ENCODE results near the gene FUNDC1. TPM values are rescaled to one million over a fixed set of nuclear protein-coding genes. Genes with fewer than 3 reads are reported as not detected.

FUNDC1 gene
- total and polyA plus RNA-seq, 2 of the 4 experiments (the other 2 are of a cell fraction), result 8.6 to 13.1 TPM

DNA sequence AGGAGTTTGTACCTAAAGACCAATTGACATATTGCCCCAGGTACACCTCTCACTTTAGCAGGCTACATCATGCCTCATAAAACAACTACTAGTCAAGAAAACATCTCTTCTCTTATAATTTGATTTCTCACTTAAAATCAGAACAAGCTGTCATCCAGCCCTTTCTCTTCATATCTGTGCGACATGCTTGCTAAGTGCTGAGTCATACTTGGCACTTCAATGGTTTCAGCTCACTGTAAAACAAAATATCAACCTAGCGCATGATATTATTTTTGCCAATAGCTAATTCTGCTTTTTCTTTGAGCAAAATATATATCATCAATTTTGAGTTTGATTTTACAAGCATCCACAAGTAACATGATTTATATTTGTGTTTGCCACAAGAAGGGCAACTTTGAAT is 27.9 kb upstream of the FUNDC1 start:
- ATAC-seq (ENCODE audit: low read depth) (no peak), DNase-seq (peak; percentile 28)
- TF ChIP-seq CHD1 (IDR thresholded peaks at IDR 0.05; ENCODE audit: low read depth, low read length) (no peak), MAFK (IDR thresholded peaks at IDR 0.05; ENCODE audit: low read depth, low read length) (0 out of 2 replicates have a peak, but pooled peaks have one; percentile 24), RFX5 (IDR thresholded peaks at IDR 0.05; ENCODE audit: low read depth, low read length) (no peak), NFE2L2 (IDR thresholded peaks at IDR 0.05; ENCODE audit: low read depth, low read length) (peak; percentile 93), MXI1 (IDR thresholded peaks at IDR 0.05; ENCODE audit: borderline replicate concordance, low read depth, low read length) (no peak), RAD21 (IDR thresholded peaks at IDR 0.05; ENCODE audit: low read length) (no peak), POLR2A (IDR thresholded peaks at IDR 0.05; ENCODE audit: low read depth, low read length) (no peak), CTCF (conservative IDR thresholded peaks at IDR 0.05; ENCODE audit: low read depth, low read length) (no peak), SMC3 (IDR thresholded peaks at IDR 0.05; ENCODE audit: low read depth, low read length) (no peak), ELK1 (IDR thresholded peaks at IDR 0.05; ENCODE audit: borderline replicate concordance, low read depth, low read length) (no peak), MAZ (IDR thresholded peaks at IDR 0.05; ENCODE audit: borderline replicate concordance, low read depth, low read length) (no peak), USF2 (IDR thresholded peaks at IDR 0.05; ENCODE audit: low read depth, low read length) (no peak), BHLHE40 (IDR thresholded peaks at IDR 0.05; ENCODE audit: low read depth, low read length) (no peak), CEBPB (IDR thresholded peaks at IDR 0.05; ENCODE audit: low read depth, low read length) (no peak), FOS (IDR thresholded peaks at IDR 0.05; ENCODE audit: low read depth, low read length) (no peak), RCOR1 (IDR thresholded peaks at IDR 0.05; ENCODE audit: insufficient replicate concordance, low read length) (no peak)
- ChIA-PET CTCF (no interaction called here), POLR2A (ENCODE audit: unreplicated experiment) (no interaction called here)
- H2AK9ac ChIP-seq (replicated peaks; ENCODE audit: low read depth, low read length, poor library complexity), result no peak overlapping the region
- intact Hi-C loops (cut with micrococcal nuclease) (no loop called here), dilution Hi-C loops (cut with HindIII; ENCODE audit: low sequenced_read_pairs, unreplicated experiment) (no loop called here), in situ Hi-C loops (cut with MboI; ENCODE audit: low sequenced_read_pairs) (no loop called here)
- H3K27ac ChIP-seq (ENCODE audit: insufficient read depth, low read length), result no peak overlapping the region
- no peak overlapping the region for H2BK5ac ChIP-seq (ENCODE audit: low read depth, low read length, poor library complexity, severe bottlenecking)
- H4K20me1 ChIP-seq (ENCODE audit: insufficient read depth, low read length), result no peaks in the 10 kb centered on the region
- no peak overlapping the region for H3K4me3 ChIP-seq (ENCODE audit: insufficient read depth, low read depth, low read length)
- H3K9me3 ChIP-seq (ENCODE audit: control insufficient read depth, insufficient read depth, low read length), result peaks cover 5% of the 10 kb centered on the region
- H3K9ac ChIP-seq (ENCODE audit: low read depth, low read length), result no peak overlapping the region
- no peaks in the 10 kb centered on the region for H3K79me1 ChIP-seq (ENCODE audit: low read depth in 1 of 2, low read length in 2 of 2)
- BruUV-seq (replicated peaks), result no TSS peak
- 60% methylated on average over 1 of the region's 2 CpGs; no CpG with 5 or more reads in 1 of the 2 experiments for WGBS, 2 experiments (ENCODE audit: extremely low coverage in 2 of 2, insufficient read length in 1 of 2)
- no peak overlapping the region for H3K23ac ChIP-seq (ENCODE audit: low read depth, low read length)
- H3K18ac ChIP-seq (ENCODE audit: low read depth, low read length), result no peak overlapping the region
- H3K4me1 ChIP-seq (ENCODE audit: control insufficient read depth, insufficient read depth, low read length), result no peaks in the 10 kb centered on the region
- H2AK5ac ChIP-seq (ENCODE audit: low read depth, low read length), result no peak overlapping the region
- H2BK20ac ChIP-seq (ENCODE audit: low read depth, low read length), result no peak overlapping the region
- H3K14ac ChIP-seq (replicated peaks; ENCODE audit: low read depth, low read length), result no peak overlapping the region
- no peak overlapping the region for H2BK120ac ChIP-seq (ENCODE audit: low read depth, low read length)
- H2AFZ ChIP-seq (replicated peaks; ENCODE audit: low read length, poor library complexity), result no peak overlapping the region
- H2BK15ac ChIP-seq (ENCODE audit: low read depth, low read length), result no peak overlapping the region
- H3K9me1 ChIP-seq (ENCODE audit: insufficient read depth, low read length), result no peaks in the 10 kb centered on the region
- no peak overlapping the region for H4K91ac ChIP-seq (ENCODE audit: insufficient read depth, low read depth, low read length)
- no peaks in the 10 kb centered on the region for H3K36me3 ChIP-seq (ENCODE audit: control insufficient read depth, insufficient read depth, low read length)
- H4K5ac ChIP-seq (ENCODE audit: low read depth, low read length), result no peak overlapping the region
- no peak overlapping the region for H3K4ac ChIP-seq (ENCODE audit: low read depth, low read length)
- no peak overlapping the region for H3K4me2 ChIP-seq (ENCODE audit: low read depth, low read length)
- H4K8ac ChIP-seq (ENCODE audit: low read depth in 2 of 2, low read length in 2 of 2), result no peak overlapping the region
- no peaks in the 10 kb centered on the region for H3K27me3 ChIP-seq (ENCODE audit: control insufficient read depth, insufficient read depth, low read length)
- no peak overlapping the region for H3K56ac ChIP-seq (ENCODE audit: extremely low read depth, insufficient read depth, low read length)
